Stimulated activated CD8-positive, alpha-beta memory T cell treated with anti-CD3 and anti-CD28 coated beads, Interleukin-4, amount 100 ng/mL, for 4 hours (primary cell): ENCODE results near the gene VIT.
"Not testable (repeated sequence)": the region's sequence is repeated elsewhere in the genome, so short reads cannot be mapped to it uniquely, and the experiment has no call there.

Source experiments
- DNase-seq, 2 donors: peaks; one replicate each; pipeline ENCODE4 v3.0.0-alpha.2; 2020; ENCODE audit warnings: low read depth in 2 of 2, low spot score in 1 of 2

VIT gene

GRCh38 chr2:36677386-36677785 is 19.1 kb upstream of the VIT start:
- no peak for DNase-seq

- no peak for DNase-seq
Measured at GRCh38 chr2:36677996-36678605, 18.4 kb upstream of the VIT start.

DNA sequence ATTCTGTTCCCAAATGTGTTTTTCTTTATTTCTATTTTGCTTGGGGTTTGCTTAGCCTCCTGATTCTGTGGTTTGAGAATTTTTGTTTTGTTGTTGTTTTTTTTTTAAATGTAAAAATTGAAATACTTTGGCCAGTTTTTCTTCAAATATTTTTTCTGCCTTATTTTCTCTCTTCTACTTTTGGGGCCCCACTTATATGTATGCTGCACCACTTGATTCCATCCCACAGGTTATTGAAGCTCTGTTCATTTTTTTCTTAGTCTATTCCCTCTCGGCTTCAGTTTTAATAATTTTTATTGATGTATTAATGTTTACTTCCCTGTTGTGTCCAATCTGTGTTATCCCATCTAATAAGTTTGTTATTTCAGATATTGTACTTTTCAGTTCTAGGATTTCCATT is 17.7 kb upstream of the VIT start:
- DNase-seq = no peak

DNA sequence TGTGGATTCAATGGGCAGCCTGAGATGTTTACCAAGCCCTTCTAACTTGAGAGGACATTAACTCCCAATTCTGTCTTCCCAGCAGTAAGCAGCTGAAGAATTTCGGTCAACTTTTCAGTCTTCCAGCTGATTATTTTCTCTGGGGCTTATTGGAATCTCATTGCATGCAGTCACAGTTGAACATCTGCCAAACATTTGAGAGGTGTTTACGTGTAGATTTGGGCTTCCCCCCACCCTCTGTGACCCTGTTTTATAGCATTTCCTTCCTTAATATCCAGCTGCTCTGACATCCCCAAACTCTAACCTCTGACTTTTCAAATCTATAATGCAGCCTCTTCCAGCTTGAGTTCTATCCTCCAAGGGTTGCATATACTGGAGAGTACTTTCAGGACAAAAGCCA is 16.5 kb upstream of the VIT start:
- no peak for DNase-seq

DNA sequence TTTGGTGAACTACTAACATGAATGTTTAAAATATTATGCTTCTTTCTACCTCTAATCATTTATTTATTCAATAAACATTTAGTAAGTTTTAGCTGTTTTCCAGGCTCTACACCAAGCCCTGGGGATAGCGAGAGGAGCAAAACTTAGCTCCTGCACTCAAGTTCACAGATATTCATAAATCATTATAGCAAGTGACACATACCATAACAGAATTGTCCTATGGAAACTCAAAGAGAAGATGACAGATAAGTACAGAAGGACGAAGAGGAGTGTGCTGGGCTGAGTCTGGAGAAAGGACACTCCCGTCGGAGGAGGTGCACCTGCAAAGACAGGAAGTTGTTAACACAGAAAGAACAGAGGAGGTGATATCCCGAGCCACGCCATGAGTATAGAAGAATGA is 13.9 kb upstream of the VIT start:
- no peak for DNase-seq

- no peak for DNase-seq
Measured at GRCh38 chr2:36683002-36683401, 13.5 kb upstream of the VIT start.

GRCh38 chr2:36688291-36688690 is 8.2 kb upstream of the VIT start:
- DNase-seq = not testable (repeated sequence)

DNA sequence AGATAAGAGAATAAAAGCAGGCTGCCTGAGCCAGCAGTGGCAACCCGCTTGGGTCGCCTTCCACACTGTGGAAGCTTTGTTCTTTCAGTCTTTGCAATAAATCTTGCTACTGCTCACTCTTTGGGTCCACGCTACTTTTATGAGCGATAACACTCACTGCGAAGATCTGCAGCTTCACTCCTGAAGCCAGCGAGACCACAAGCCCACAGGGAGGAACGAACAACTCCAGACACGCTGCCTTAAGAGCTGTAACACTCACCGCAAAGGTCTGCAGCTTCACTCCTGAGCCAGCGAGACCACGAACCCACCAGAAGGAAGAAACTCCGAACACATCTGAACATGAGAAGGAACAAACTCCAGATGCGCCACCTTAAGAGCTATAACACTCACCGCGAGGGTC is 7.5 kb upstream of the VIT start:
- DNase-seq = not testable (repeated sequence)

- DNase-seq = no peak
Measured at GRCh38 chr2:36692121-36692520, 4.4 kb upstream of the VIT start.

DNA sequence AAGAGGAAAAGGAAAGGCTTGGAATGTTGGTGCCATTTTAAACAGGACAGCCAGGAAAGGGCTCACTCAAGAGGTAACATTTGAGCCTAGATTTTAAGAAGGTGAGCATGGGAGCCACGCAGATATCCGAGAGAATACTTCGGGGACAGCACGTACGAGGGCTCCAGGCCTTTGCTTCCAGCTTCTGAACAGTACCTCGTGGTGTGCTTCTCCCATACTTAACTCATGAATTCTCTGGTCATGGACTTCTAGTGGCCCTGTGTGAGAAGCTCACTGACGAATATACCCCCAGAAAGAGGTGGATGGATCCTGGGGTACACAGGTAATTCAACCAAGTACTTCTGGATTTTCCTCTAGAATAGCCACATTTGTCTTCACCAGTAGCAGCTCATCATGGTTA is 2.7 kb upstream of the VIT start:
- DNase-seq = no peak

DNA sequence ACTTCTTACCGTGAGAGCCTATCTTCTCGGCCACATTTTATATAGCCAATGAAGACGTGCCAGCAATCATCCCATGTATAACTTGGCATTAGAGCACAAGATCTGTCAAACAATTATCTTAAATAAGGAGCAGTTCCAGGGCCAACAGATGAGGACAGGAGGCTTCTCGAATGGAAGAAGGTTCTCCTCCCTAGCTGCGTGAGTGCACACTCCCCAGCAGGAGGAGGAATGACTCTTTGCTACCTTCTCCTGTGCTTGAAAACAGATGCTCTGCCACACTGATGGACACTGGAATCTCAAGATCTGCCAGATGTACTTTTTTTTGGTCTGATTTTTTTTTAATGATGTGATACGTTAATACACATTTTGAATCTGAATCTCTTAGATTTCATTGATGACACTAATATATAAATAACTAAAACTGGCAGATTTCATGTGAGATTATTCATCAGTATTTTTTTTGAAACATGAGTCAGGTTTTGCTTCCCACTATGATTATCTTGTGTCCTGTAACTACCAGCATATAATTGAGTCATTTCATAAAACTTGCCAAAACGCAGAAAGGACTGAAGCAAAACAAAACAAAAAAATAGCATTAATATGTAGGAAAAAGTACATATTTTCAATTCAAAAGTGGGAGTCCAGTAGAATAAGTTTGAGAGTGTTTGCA is 626 bp upstream of the VIT start:
- no peak for DNase-seq

DNA sequence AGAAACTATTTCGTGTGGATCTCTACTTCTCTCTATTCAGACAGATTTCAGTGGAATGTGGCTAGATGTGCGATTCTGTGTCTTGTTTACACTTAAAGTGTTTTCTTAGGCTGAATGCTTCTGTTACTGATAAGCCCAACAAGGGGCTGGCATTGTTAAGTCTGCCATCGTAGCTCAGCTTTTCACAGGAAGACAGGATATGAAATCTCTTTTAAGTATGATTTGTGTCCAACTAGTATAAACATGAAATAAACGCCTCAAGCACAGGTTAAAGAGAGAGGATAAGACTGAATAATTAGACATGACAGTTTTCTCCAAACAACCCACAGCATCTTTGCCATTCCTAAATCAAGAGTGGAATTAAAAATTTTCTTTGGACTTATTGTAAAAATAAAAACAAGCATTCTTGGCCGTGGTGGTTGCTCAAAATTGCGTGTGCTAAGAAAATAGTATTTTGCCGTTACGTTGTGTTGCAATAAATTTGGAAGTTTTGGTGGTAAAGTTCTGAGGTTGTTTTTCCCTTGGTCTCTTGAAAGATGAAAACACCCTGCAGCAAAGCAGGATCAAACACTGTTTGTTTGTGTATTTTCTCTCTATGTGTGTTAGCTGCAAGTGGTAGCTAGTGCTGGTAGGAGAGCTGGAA is 1.0 kb downstream of the VIT start:
- no peak for DNase-seq

- no peak for DNase-seq
Measured at GRCh38 chr2:36698993-36699392, 2.5 kb downstream of the VIT start.

- no peak for DNase-seq
Measured at GRCh38 chr2:36700311-36700710, 3.8 kb downstream of the VIT start.

GRCh38 chr2:36701391-36701795 is 4.9 kb downstream of the VIT start:
- DNase-seq = no peak

DNA sequence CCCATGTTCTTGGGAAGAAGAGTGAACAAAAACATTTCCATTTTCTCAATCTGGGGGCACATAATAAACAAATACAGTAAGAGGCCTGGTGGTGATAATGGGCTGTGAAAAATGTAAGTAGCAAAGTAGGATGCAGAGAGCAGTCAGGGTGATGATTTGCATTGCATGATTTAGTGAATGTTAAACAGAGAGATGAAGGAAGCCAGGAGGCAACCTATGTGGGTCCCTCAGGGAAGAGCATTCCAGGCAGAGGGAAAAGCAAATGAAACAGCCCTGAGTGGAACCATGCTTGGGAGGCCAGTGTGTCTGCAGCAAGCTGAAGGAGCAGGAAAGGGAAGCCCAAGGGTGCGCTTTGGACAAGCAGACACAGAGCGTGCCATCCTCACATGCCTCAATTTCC is 5.4 kb downstream of the VIT start:
- no peak for DNase-seq

GRCh38 chr2:36702781-36703180 is 6.3 kb downstream of the VIT start:
- no peak for DNase-seq

GRCh38 chr2:36704475-36705150 is 8.1 kb downstream of the VIT start:
- DNase-seq = no peak

DNA sequence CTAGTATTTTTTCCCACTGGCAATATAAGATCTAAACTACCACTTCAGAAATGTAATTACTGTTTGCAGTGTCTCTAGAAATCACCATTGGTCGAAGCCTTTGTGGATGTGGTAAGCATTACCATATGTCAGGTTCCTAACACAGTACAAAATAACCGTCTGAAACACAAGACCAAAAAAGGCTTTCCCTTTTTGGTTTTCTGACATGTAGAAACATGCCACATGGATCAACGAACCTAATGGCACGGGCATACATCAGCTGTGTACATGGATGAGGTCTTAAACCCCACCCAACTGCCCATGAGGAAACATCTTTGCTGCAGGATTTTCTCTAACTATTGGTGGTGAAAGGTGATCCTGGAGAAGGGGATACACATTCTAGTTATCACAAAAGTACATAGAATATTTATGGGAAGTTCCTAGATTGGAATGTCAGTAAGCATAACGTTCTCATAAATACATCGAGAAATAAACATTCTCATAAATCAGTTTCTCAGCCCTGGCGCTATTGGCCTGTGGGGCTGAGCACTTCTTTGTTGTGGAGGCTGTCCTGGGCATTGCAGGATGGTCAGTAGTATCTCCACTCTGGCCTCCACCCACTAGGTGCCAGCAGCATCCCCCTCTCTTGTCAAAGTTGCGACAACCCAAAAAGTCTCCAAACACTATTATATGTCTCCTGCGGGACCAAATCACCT is 9.0 kb downstream of the VIT start:
- DNase-seq = no peak

GRCh38 chr2:36706021-36706876 is 9.7 kb downstream of the VIT start:
- DNase-seq = no peak

GRCh38 chr2:36707050-36707449 is 10.5 kb downstream of the VIT start:
- no peak for DNase-seq
